GM12878 (cell line): Measurements from ENCODE around the gene POU5F2. TPM values are rescaled to one million over a fixed set of nuclear protein-coding genes. Genes with fewer than 3 reads are reported as not detected.

ENCODE experiments used
- ATAC-seq: fragments of 200-7000 bp; cut with Tn5 transposase; 3 replicates; pipeline ENCODE4 v1.9.1; 2020; ENCODE audit warnings: mild to moderate bottlenecking, moderate library complexity
- BruUV-seq: library from RNA; stranded (reverse); fragments of 400-500 nt; replicated peaks from 2 replicates; lab custom pipeline; 2021; lab: Mats Ljungman, UMichigan
- CTCF ChIA-PET: fragments of 300-600 bp; sonication (Branson Sonifier 250); formaldehyde crosslinking; extraction: SDS; loops from one replicate; lab custom pipeline; 2021; ENCODE audit warnings: inconsistent platforms; lab: Yijun Ruan, JAX
- POLR2A ChIA-PET: fragments of 350-600 bp; formaldehyde crosslinking; extraction: SDS; loops from one replicate; lab custom pipeline; 2021; ENCODE audit warnings: inconsistent platforms; lab: Charles Lee
- RAD21 ChIA-PET: fragments of 300-600 bp; sonication (Branson Sonifier 250); formaldehyde crosslinking; loops from one replicate; lab custom pipeline; 2023; ENCODE audit warnings: antibody characterized with exemption; ENCODE audit not compliant: unreplicated experiment; lab: Charles Lee
- SMC1A ChIA-PET: fragments of 300-600 bp; sonication (Branson Sonifier 250); formaldehyde crosslinking; loops from one replicate; lab custom pipeline; 2023; ENCODE audit not compliant: unreplicated experiment, uncharacterized antibody; lab: Charles Lee
- DNase-seq: peaks from one replicate; pipeline ENCODE4 v3.0.0-alpha.2; 2011; ENCODE audit warnings: low read depth, low spot score
- FAIRE-seq: peaks from 3 replicates; lab custom pipeline; 2011; peaks lifted over from hg19 to GRCh38; lab: Jason Lieb, UNC
- H2AFZ ChIP-seq: 2 replicates; pipeline ENCODE4 v1.6.0; 2011; ENCODE audit warnings: low read depth, low read length, control low read depth; ENCODE audit not compliant: control insufficient read depth
- H3K27ac ChIP-seq: 2 replicates; pipeline ENCODE4 v1.5.1; 2011; ENCODE audit warnings: control low read depth; ENCODE audit not compliant: control insufficient read depth, insufficient read depth
- H3K27me3 ChIP-seq, 2 experiments: replicated peaks in 1 of 2; 2 replicates each; pipeline versions ENCODE4 v1.6.0 to v1.6.1; 2011; ENCODE audit warnings: low read length in 1 of 2; ENCODE audit not compliant: control insufficient read depth in 2 of 2, insufficient read depth in 2 of 2
- H3K36me3 ChIP-seq, 2 experiments: 2 replicates each; pipeline ENCODE4 v1.5.1; 2011; ENCODE audit warnings: low read length in 1 of 2; ENCODE audit not compliant: control insufficient read depth in 2 of 2, insufficient read depth in 2 of 2
- H3K4me1 ChIP-seq: 2 replicates; pipeline ENCODE4 v1.6.1; 2011; ENCODE audit warnings: mild to moderate bottlenecking, low read length, moderate library complexity, mixed read lengths; ENCODE audit not compliant: control insufficient read depth, insufficient read depth
- H3K4me2 ChIP-seq: 2 replicates; pipeline ENCODE4 v1.6.0; 2011; ENCODE audit warnings: control low read depth; ENCODE audit not compliant: control insufficient read depth, insufficient read depth
- H3K4me3 ChIP-seq: fragments of 200-600 bp; sonication (generic); 2 replicates; pipeline ENCODE4 v1.5.1; 2016
- H3K79me2 ChIP-seq: 2 replicates; pipeline ENCODE4 v1.6.0; 2011; ENCODE audit warnings: low read length; ENCODE audit not compliant: control insufficient read depth, insufficient read depth
- H3K9ac ChIP-seq: 2 replicates; pipeline ENCODE4 v1.8.0; 2011; ENCODE audit warnings: low read length, control low read depth, mixed read lengths; ENCODE audit not compliant: control insufficient read depth, insufficient read depth
- H3K9me3 ChIP-seq: replicated peaks from 3 replicates; pipeline ENCODE4 v1.5.1; 2011; ENCODE audit warnings: mild to moderate bottlenecking, low read length; ENCODE audit not compliant: control insufficient read depth, insufficient read depth
- H4K20me1 ChIP-seq: 2 replicates; pipeline ENCODE4 v1.6.0; 2011; ENCODE audit not compliant: control insufficient read depth, insufficient read depth
- ASH2L ChIP-seq: fragments of 300-600, 200-600 bp; sonication (generic); IDR thresholded peaks from 2 replicates; pipeline ENCODE4 v1.6.1; 2017; ENCODE audit warnings: low read depth, mild to moderate bottlenecking, borderline replicate concordance
- DPF2 ChIP-seq: fragments of 450-650 bp; IDR thresholded peaks from 2 replicates; pipeline ENCODE4 v1.6.1; 2017; ENCODE audit warnings: mild to moderate bottlenecking
- E4F1 ChIP-seq: fragments of 450-650 bp; IDR thresholded peaks from 2 replicates; pipeline ENCODE4 v1.6.1; 2018; ENCODE audit warnings: borderline replicate concordance, mild to moderate bottlenecking; ENCODE audit not compliant: partially characterized antibody
- IRF3 ChIP-seq: fragments of 450-650 bp; IDR thresholded peaks from 2 replicates; pipeline ENCODE4 v1.6.1; 2014; ENCODE audit warnings: mild to moderate bottlenecking
- MYB ChIP-seq: fragments of 150-350 bp; IDR thresholded peaks from 2 replicates; pipeline ENCODE4 v1.6.1; 2014; ENCODE audit warnings: mild to moderate bottlenecking, low read depth, low read length, borderline replicate concordance
- POLR2AphosphoS5 ChIP-seq: IDR thresholded peaks from 2 replicates; pipeline ENCODE4 v1.6.1; 2011; ENCODE audit warnings: mild to moderate bottlenecking, low read length, inconsistent platforms
- SUPT20H ChIP-seq: IDR thresholded peaks from 2 replicates; pipeline ENCODE4 v1.6.1; 2011; ENCODE audit warnings: low read depth, mild to moderate bottlenecking, low read length, moderate library complexity, borderline replicate concordance; ENCODE audit not compliant: control insufficient read depth
- TAF1 ChIP-seq: IDR thresholded peaks from 2 replicates; pipeline ENCODE4 v1.6.1; 2011; ENCODE audit warnings: mild to moderate bottlenecking, low read depth, low read length, borderline replicate concordance
- WGBS: methylation state at CpG from one replicate; pipeline ENCODE4 v1.1.6; 2016; ENCODE audit warnings: low lambda C conversion rate; ENCODE audit not compliant: insufficient replicate concordance, insufficient coverage; ENCODE audit errors: missing lambda C conversion rate; 5-methylcytosine and 5-hydroxymethylcytosine counted together
- in situ Hi-C: fragments of 300-500 bp; cut with MboI; formaldehyde crosslinking; loops from 9 replicates; pipeline ENCODE4 v1.14.3; 2018; ENCODE audit warnings: mixed read lengths
- intact Hi-C: fragments of 100-400 bp; cut with micrococcal nuclease; formaldehyde crosslinking; loops from one replicate; pipeline ENCODE4 v1.14.2; 2022; ENCODE audit not compliant: unreplicated experiment
- polyA plus RNA-seq, 11 experiments: library from polyadenylated mRNA; depleted of rRNA in 4 of 11; unstranded in 6 of 11; stranded (reverse) in 5 of 11; fragments of >200 nt; fragmentation: Nextera tagmentation in 4 of 11; fragmentation: Illumina TruSeq in 1 of 11; extraction: Ambion mirVana in 4 of 11; extraction: Trizol in 1 of 11; gene quantifications; 1 replicate in 1 of 11; 2 replicates in 10 of 11; pipeline versions ENCODE4 v1.2.1 to v1.2.3, GENCODE V29; 2011 to 2016; ENCODE audit warnings: inconsistent platforms in 2 of 11, missing spikeins in 2 of 11, low read depth in 1 of 11
- total RNA-seq, 4 experiments: library from RNA; depleted of rRNA in 3 of 4; stranded (reverse); fragments of >200 nt in 3 of 4; fragmentation: Illumina TruSeq in 1 of 4; extraction: Trizol in 1 of 4; gene quantifications; 2 replicates each; pipeline versions ENCODE4 v1.2.1 to v1.2.3, GENCODE V29; 2013 to 2021
- TF ChIP-seq, protein P1 (sequence below): fragments of 150-350 bp; IDR thresholded peaks from 2 replicates; pipeline ENCODE4 v1.6.1; 2016; ENCODE audit warnings: low read depth, low read length

The POU5F2 gene
- total and polyA plus RNA-seq, 10 of the 15 experiments (the other 5 are each of a cell fraction or from before 2014, with no cell fraction given) = under 0.01 to 1.4 (median 0.28) TPM

- TF ChIP-seq, protein P1, sequence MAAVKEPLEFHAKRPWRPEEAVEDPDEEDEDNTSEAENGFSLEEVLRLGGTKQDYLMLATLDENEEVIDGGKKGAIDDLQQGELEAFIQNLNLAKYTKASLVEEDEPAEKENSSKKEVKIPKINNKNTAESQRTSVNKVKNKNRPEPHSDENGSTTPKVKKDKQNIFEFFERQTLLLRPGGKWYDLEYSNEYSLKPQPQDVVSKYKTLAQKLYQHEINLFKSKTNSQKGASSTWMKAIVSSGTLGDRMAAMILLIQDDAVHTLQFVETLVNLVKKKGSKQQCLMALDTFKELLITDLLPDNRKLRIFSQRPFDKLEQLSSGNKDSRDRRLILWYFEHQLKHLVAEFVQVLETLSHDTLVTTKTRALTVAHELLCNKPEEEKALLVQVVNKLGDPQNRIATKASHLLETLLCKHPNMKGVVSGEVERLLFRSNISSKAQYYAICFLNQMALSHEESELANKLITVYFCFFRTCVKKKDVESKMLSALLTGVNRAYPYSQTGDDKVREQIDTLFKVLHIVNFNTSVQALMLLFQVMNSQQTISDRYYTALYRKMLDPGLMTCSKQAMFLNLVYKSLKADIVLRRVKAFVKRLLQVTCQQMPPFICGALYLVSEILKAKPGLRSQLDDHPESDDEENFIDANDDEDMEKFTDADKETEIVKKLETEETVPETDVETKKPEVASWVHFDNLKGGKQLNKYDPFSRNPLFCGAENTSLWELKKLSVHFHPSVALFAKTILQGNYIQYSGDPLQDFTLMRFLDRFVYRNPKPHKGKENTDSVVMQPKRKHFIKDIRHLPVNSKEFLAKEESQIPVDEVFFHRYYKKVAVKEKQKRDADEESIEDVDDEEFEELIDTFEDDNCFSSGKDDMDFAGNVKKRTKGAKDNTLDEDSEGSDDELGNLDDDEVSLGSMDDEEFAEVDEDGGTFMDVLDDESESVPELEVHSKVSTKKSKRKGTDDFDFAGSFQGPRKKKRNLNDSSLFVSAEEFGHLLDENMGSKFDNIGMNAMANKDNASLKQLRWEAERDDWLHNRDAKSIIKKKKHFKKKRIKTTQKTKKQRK = no peak
- TF ChIP-seq TAF1 (no peak), IRF3 (no peak)
Observed at GRCh38 chr5:93787598-93787997, 46.2 kb upstream of the POU5F2 start (continued).

GRCh38 chr5:93785475-93785874, 44.1 kb upstream of the POU5F2 start:
- H3K4me3 ChIP-seq = no peak overlapping the region
- DNase-seq = no peak
- ChIA-PET RAD21 (no interaction called here), CTCF (interaction anchor here (1.5 to 2.2 kb wide), 2 partner anchors 10 to 178 kb away, joined by 4 to 7 read pairs; no protein-coding TSS in a partner anchor), POLR2A (no interaction called here), SMC1A (interaction anchor here (1.0 kb wide), 1 partner anchor 9 kb away, joined by 3 read pairs; no protein-coding TSS in a partner anchor)
- H3K36me3 ChIP-seq = no peaks in the 10 kb centered on the region
- no peak for TF ChIP-seq POLR2AphosphoS5
- TF ChIP-seq E4F1 = no peak
- no peak for TF ChIP-seq MYB
- no peak for TF ChIP-seq ASH2L
- no peak for TF ChIP-seq DPF2
- no peak for TF ChIP-seq SUPT20H
- in situ Hi-C loops = no loop called here
- BruUV-seq = no TSS peak
- no peaks in the 10 kb centered on the region for H4K20me1 ChIP-seq
- no peak for ATAC-seq
- no peak for FAIRE-seq
- no peaks in the 10 kb centered on the region for H3K79me2 ChIP-seq
- H3K27me3 ChIP-seq = no peaks in the 10 kb centered on the region
- H3K9me3 ChIP-seq = no peaks in the 10 kb centered on the region
- intact Hi-C loops = no loop called here
- no peak overlapping the region for H2AFZ ChIP-seq
- no peak overlapping the region for H3K27ac ChIP-seq
- H3K9ac ChIP-seq = no peak overlapping the region
- H3K4me2 ChIP-seq = no peak overlapping the region
- H3K4me1 ChIP-seq = no peaks in the 10 kb centered on the region
- WGBS = 97% methylated on average over 2 of the region's 2 CpGs
